Lung (tissue), 12 donors: Measurements from ENCODE around the gene PTBP2. TPM values are rescaled to one million over a fixed set of nuclear protein-coding genes. Genes with fewer than 3 reads are reported as not detected.

Experiments
- ATAC-seq: fragments of 200-7000 bp; cut with Tn5 transposase; one replicate; pipeline ENCODE4 v1.9.1; 2020; ENCODE audit warnings: moderate number of reproducible peaks; ENCODE audit not compliant: insufficient read depth, low FRiP score
- DNase-seq, 3 donors: peaks; one replicate each; pipeline ENCODE4 v3.0.0-alpha.2; 2013 to 2017
- H3K27ac ChIP-seq, 2 donors: one replicate each; pipeline ENCODE4 v1.5.1; 2013; ENCODE audit warnings: mild to moderate bottlenecking in 2 of 2, moderate library complexity in 2 of 2, control low read depth in 1 of 2, inconsistent platforms in 1 of 2, low read depth in 1 of 2, low read length in 1 of 2
- H3K27me3 ChIP-seq, 3 donors: one replicate each; pipeline ENCODE4 v1.5.1; 2013; ENCODE audit warnings: low read length in 2 of 3; ENCODE audit not compliant: control insufficient read depth in 3 of 3, insufficient read depth in 3 of 3
- H3K36me3 ChIP-seq, 4 donors: one replicate each; pipeline ENCODE4 v1.5.1; 2013; ENCODE audit warnings: low read length in 4 of 4, mild to moderate bottlenecking in 1 of 4, moderate library complexity in 1 of 4; ENCODE audit not compliant: control insufficient read depth in 4 of 4, insufficient read depth in 4 of 4
- H3K4me1 ChIP-seq, 5 donors: one replicate each; pipeline ENCODE4 v1.5.1; 2013; ENCODE audit warnings: low read length in 5 of 5, mild to moderate bottlenecking in 2 of 5, moderate library complexity in 1 of 5; ENCODE audit not compliant: control insufficient read depth in 5 of 5, insufficient read depth in 5 of 5
- H3K4me3 ChIP-seq: one replicate; pipeline ENCODE4 v1.5.1; 2013; ENCODE audit warnings: mild to moderate bottlenecking, control low read depth, moderate library complexity
- H3K9ac ChIP-seq, 2 donors: one replicate each; pipeline ENCODE4 v1.5.1; 2013; ENCODE audit warnings: low read length in 2 of 2, control low read depth in 1 of 2; ENCODE audit not compliant: insufficient read depth in 1 of 2
- H3K9me3 ChIP-seq, 4 donors: one replicate each; pipeline ENCODE4 v1.5.1; 2013; ENCODE audit warnings: low read length in 3 of 4, mild to moderate bottlenecking in 1 of 4, moderate library complexity in 1 of 4; ENCODE audit not compliant: control insufficient read depth in 4 of 4, insufficient read depth in 3 of 4
- WGBS, 2 donors: extraction: QIAGEN DNeasy Blood & Tissue Kit; methylation state at CpG; one replicate each; pipeline ENCODE4 v1.1.7; 2013; 5-methylcytosine and 5-hydroxymethylcytosine counted together
- polyA plus RNA-seq, 2 donors: library from polyadenylated mRNA; stranded (reverse); fragments of 200-250 nt; gene quantifications; one replicate each; pipeline ENCODE4 v1.2.1, GENCODE V29; 2013
- total RNA-seq, 2 donors: library from RNA; depleted of rRNA in 1 of 2; stranded (reverse); fragments of >200 nt in 1 of 2; gene quantifications; one replicate each; pipeline ENCODE4 v1.2.1, GENCODE V29; 2014 to 2021
- TF ChIP-seq, protein P1 (sequence below): IDR thresholded peaks from 2 replicates; pipeline ENCODE4 v1.5.1; 2012; ENCODE audit warnings: mild to moderate bottlenecking; ENCODE audit errors: control extremely low read depth, extremely low read depth
- donor health status: control.
- donor health status: control.
- donor health status: Bipolar disorder and iron deficiency.
- donor health status: healthy.
- donor health status: DM: yes; HTN: yes; CAD: no.

Gene PTBP2
- total and polyA plus RNA-seq, 4 donors, result 5.7 to 79.7 (median 14.6) TPM

GRCh38 chr1:96840396-96840795, 118.8 kb downstream of the PTBP2 start:
- Histone ChIP-seq H3K36me3 (no peaks in the 10 kb centered on the region), H3K27me3 (no peaks in the 10 kb centered on the region), H3K4me1 (peaks cover 0 to 17% (median 4%) of the 10 kb centered on the region in 5 donors), H3K27ac (no peak overlapping the region), H3K9ac (no peak overlapping the region), H3K4me3 (no peak overlapping the region), H3K9me3 (peaks cover 0 to 1% (median 0%) of the 10 kb centered on the region in 4 donors)
- WGBS, 2 donors, result 86 to 93% methylated on average over 3 of the region's 3 CpGs
- DNase-seq (no peak), ATAC-seq (no peak)
- TF ChIP-seq, protein P1, sequence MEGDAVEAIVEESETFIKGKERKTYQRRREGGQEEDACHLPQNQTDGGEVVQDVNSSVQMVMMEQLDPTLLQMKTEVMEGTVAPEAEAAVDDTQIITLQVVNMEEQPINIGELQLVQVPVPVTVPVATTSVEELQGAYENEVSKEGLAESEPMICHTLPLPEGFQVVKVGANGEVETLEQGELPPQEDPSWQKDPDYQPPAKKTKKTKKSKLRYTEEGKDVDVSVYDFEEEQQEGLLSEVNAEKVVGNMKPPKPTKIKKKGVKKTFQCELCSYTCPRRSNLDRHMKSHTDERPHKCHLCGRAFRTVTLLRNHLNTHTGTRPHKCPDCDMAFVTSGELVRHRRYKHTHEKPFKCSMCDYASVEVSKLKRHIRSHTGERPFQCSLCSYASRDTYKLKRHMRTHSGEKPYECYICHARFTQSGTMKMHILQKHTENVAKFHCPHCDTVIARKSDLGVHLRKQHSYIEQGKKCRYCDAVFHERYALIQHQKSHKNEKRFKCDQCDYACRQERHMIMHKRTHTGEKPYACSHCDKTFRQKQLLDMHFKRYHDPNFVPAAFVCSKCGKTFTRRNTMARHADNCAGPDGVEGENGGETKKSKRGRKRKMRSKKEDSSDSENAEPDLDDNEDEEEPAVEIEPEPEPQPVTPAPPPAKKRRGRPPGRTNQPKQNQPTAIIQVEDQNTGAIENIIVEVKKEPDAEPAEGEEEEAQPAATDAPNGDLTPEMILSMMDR, result no peak

GRCh38 chr1:96842215-96842614, 120.6 kb downstream of the PTBP2 start:
- DNase-seq (no peak), ATAC-seq (no peak)
- no peak overlapping the region for H3K9ac ChIP-seq
- H3K27me3 ChIP-seq, result no peaks in the 10 kb centered on the region
- no peak overlapping the region for H3K27ac ChIP-seq
- H3K4me3 ChIP-seq, result no peak overlapping the region
- H3K4me1 ChIP-seq, result peaks cover 0 to 8% (median 4%) of the 10 kb centered on the region in 5 donors
- H3K36me3 ChIP-seq, result no peaks in the 10 kb centered on the region
- H3K9me3 ChIP-seq, result peaks cover 0 to 1% (median 0%) of the 10 kb centered on the region in 4 donors
- TF ChIP-seq, protein P1, result no peak

DNA sequence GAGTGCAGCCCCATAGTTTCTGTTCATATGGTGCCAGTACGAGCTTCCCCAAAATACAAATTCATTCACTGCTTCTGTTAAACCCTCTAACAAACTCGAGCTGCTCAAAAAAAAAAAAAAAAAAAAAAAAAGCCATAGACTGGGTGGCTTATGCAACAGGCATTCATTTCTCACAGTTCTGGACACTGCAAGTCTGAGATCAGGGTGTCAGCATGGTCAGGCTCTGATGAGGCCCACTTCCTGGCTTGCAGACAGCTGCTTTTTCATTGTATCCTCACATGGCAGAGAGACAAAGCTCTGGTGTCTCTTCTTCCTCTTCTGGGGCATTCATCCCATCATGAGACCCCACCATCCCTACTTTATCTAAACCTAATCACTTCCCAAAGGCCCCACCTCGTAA, 121.6 kb downstream of the PTBP2 start:
- ATAC-seq (no peak), DNase-seq (peak in 1 of 3 donors; percentile 41)
- Histone ChIP-seq H3K27ac (no peak overlapping the region), H3K4me1 (peaks cover 0 to 4% (median 0%) of the 10 kb centered on the region in 5 donors), H3K27me3 (no peaks in the 10 kb centered on the region), H3K9me3 (no peaks in the 10 kb centered on the region), H3K36me3 (no peaks in the 10 kb centered on the region), H3K9ac (no peak overlapping the region), H3K4me3 (no peak overlapping the region)
- TF ChIP-seq, protein P1, result no peak
- WGBS, 2 donors, result 53 to 56% methylated on average over 3 of the region's 3 CpGs

- Histone ChIP-seq H3K9ac (no peak overlapping the region), H3K4me1 (peaks cover 0 to 4% (median 0%) of the 10 kb centered on the region in 5 donors), H3K27me3 (no peaks in the 10 kb centered on the region), H3K4me3 (no peak overlapping the region), H3K36me3 (no peaks in the 10 kb centered on the region), H3K9me3 (no peaks in the 10 kb centered on the region), H3K27ac (no peak overlapping the region)
- DNase-seq (no peak), ATAC-seq (no peak)
- TF ChIP-seq, protein P1, result no peak
- WGBS, 2 donors, result 86 to 87% methylated on average over 1 of the region's 1 CpG
Observed at GRCh38 chr1:96843601-96844000, 122.0 kb downstream of the PTBP2 start.
